HEK293T (cell line): Measurements from ENCODE around the gene NADSYN1.

Experiments
- ARNT ChIP-seq: fragments of 450-650 bp; IDR thresholded peaks from 2 replicates; pipeline ENCODE4 v1.6.1; 2017; ENCODE audit warnings: mild to moderate bottlenecking
- BHLHE40 ChIP-seq: fragments of 450-650 bp; IDR thresholded peaks from 2 replicates; pipeline ENCODE4 v1.6.1; 2016; ENCODE audit warnings: mild to moderate bottlenecking, moderate library complexity, borderline replicate concordance
- ELF4 ChIP-seq: fragments of 450-650 bp; IDR thresholded peaks from 2 replicates; pipeline ENCODE4 v1.6.1; 2017; ENCODE audit warnings: antibody characterized with exemption
- FOXA1 ChIP-seq: fragments of 450-650 bp; IDR thresholded peaks from 2 replicates; pipeline ENCODE4 v1.6.1; 2016; ENCODE audit warnings: mild to moderate bottlenecking
- FOXK2 ChIP-seq: fragments of 450-650 bp; IDR thresholded peaks from 2 replicates; pipeline ENCODE4 v1.6.1; 2016; ENCODE audit warnings: mild to moderate bottlenecking
- FOXM1 ChIP-seq: fragments of 450-650 bp; IDR thresholded peaks from 2 replicates; pipeline ENCODE4 v1.6.1; 2017; ENCODE audit warnings: mild to moderate bottlenecking, borderline replicate concordance
- L3MBTL2 ChIP-seq: fragments of 450-650 bp; conservative IDR thresholded peaks from 2 replicates; pipeline ENCODE4 v1.6.1; 2016; ENCODE audit warnings: mild to moderate bottlenecking
- NFRKB ChIP-seq: fragments of 450-650 bp; IDR thresholded peaks from 2 replicates; pipeline ENCODE4 v1.6.1; 2016; ENCODE audit warnings: mild to moderate bottlenecking, moderate library complexity
- PKNOX1 ChIP-seq: fragments of 450-650 bp; IDR thresholded peaks from 2 replicates; pipeline ENCODE4 v1.6.1; 2016
- SP1 ChIP-seq: fragments of 450-650 bp; IDR thresholded peaks from 2 replicates; pipeline ENCODE4 v1.6.1; 2017
- SUZ12 ChIP-seq: fragments of 450-650 bp; IDR thresholded peaks from 2 replicates; pipeline ENCODE4 v1.6.1; 2016; ENCODE audit warnings: mild to moderate bottlenecking
- TARDBP ChIP-seq: fragments of 450-650 bp; IDR thresholded peaks from 2 replicates; pipeline ENCODE4 v1.6.1; 2016

- TF ChIP-seq ELF4 (no peak), SUZ12 (no peak), FOXA1 (no peak), BHLHE40 (no peak), NFRKB (no peak), PKNOX1 (no peak), FOXM1 (no peak), L3MBTL2 (no peak), ARNT (no peak), SP1 (no peak), TARDBP (no peak), FOXK2 (no peak)
Measured at GRCh38 chr11:71481101-71481960, 28.3 kb downstream of the NADSYN1 start.
